Endothelial cell of umbilical vein (primary cell): ENCODE data around the gene LCTL.

Experiments
- CTCF ChIP-seq, 2 donors: IDR thresholded peaks; 1 replicate in 1 of 2; 2 replicates in 1 of 2; pipeline ENCODE4 v1.5.1; 2011; ENCODE audit warnings: low read length in 2 of 2, mild to moderate bottlenecking in 2 of 2, moderate library complexity in 2 of 2, control low read depth in 1 of 2, inconsistent platforms in 1 of 2, low read depth in 1 of 2; ENCODE audit not compliant: insufficient read depth in 1 of 2; ENCODE audit errors: extremely low read depth in 1 of 2
- POLR2A ChIP-seq: IDR thresholded peaks from 2 replicates; pipeline ENCODE4 v1.6.1; 2012; ENCODE audit warnings: low read depth, mild to moderate bottlenecking, control low read depth, low read length

GRCh38 chr15:66614456-66614855, 48.7 kb upstream of the LCTL start:
- no peak for TF ChIP-seq CTCF (IDR thresholded peaks at IDR 0.05; ENCODE audit: extremely low read depth in 1 of 2, insufficient read depth in 1 of 2, low read depth in 1 of 2, low read length in 2 of 2)
- no peak for TF ChIP-seq POLR2A
